Epithelial cell of esophagus (primary cell): ENCODE data around the gene SP6.

ENCODE experiments used
- DNase-seq: peaks from one replicate; pipeline ENCODE4 v3.0.0; 2010; ENCODE audit warnings: low read depth
- H3K4me3 ChIP-seq: 2 replicates; pipeline ENCODE4 v1.5.1; 2011; ENCODE audit warnings: mild to moderate bottlenecking, low read length, control low read depth
- CTCF ChIP-seq: IDR thresholded peaks from 2 replicates; pipeline ENCODE4 v1.5.1; 2011; ENCODE audit warnings: low read depth, mild to moderate bottlenecking, low read length, control low read depth, inconsistent platforms; ENCODE audit not compliant: insufficient read depth; ENCODE audit errors: missing control alignments

The SP6 gene

GRCh38 chr17:47878203-47879027 is 27.5 kb upstream of the SP6 start:
- H3K4me3 ChIP-seq: no peak overlapping the region
- no peak for DNase-seq
- no peak for TF ChIP-seq CTCF

GRCh38 chr17:47877368-47878034 is 26.5 kb upstream of the SP6 start:
- no peak for TF ChIP-seq CTCF
- DNase-seq: no peak
- H3K4me3 ChIP-seq: no peak overlapping the region

- TF ChIP-seq CTCF: no peak
- no peak overlapping the region for H3K4me3 ChIP-seq
Observed at GRCh38 chr17:47875011-47875985, 24.3 kb upstream of the SP6 start.

GRCh38 chr17:47873200-47874090 is 22.5 kb upstream of the SP6 start:
- H3K4me3 ChIP-seq: no peak overlapping the region
- TF ChIP-seq CTCF: no peak
- DNase-seq: no peak

More at GRCh38 chr17:47875011-47875985, 24.3 kb upstream of the SP6 start:
- no peak for DNase-seq

- H3K4me3 ChIP-seq: no peak overlapping the region
- no peak for TF ChIP-seq CTCF
- DNase-seq: no peak
Observed at GRCh38 chr17:47872651-47873161, 21.7 kb upstream of the SP6 start.
